Natural killer cell (primary cell): ENCODE data around the gene KCNIP2. TPM values are rescaled to one million over a fixed set of nuclear protein-coding genes. Genes with fewer than 3 reads are reported as not detected.

Source experiments
- ATAC-seq, 3 donors: fragments of 150-1000 bp in 2 of 3; fragments of 200-7000 bp in 1 of 3; cut with Tn5 transposase; 1 replicate in 1 of 3; 2 replicates in 2 of 3; pipeline ENCODE4 v1.10.0; 2021; ENCODE audit warnings: mild to moderate bottlenecking in 2 of 3, moderate library complexity in 2 of 3
- DNase-seq, 2 donors: peaks; one replicate each; pipeline versions ENCODE4 v3.0.0 to v3.0.0-alpha.2; 2013 to 2021; ENCODE audit warnings: mixed read lengths in 1 of 2
- H3K27ac ChIP-seq: one replicate; pipeline ENCODE4 v1.5.1; 2013; ENCODE audit warnings: mild to moderate bottlenecking, low read length
- H3K27me3 ChIP-seq: one replicate; pipeline ENCODE4 v1.6.1; 2013; ENCODE audit warnings: low read length; ENCODE audit not compliant: control insufficient read depth, insufficient read depth
- H3K36me3 ChIP-seq: one replicate; pipeline ENCODE4 v1.6.1; 2013; ENCODE audit warnings: low read length; ENCODE audit not compliant: control insufficient read depth, insufficient read depth
- H3K4me1 ChIP-seq: one replicate; pipeline ENCODE4 v1.6.1; 2013; ENCODE audit warnings: low read length; ENCODE audit not compliant: control insufficient read depth, insufficient read depth
- H3K4me3 ChIP-seq: one replicate; pipeline ENCODE4 v1.5.1; 2013; ENCODE audit warnings: low read length
- H3K9me3 ChIP-seq: one replicate; pipeline ENCODE4 v1.6.1; 2013; ENCODE audit warnings: low read length; ENCODE audit not compliant: control insufficient read depth, insufficient read depth
- H3K27ac Mint-ChIP-seq, 2 donors: one replicate each; pipeline ENCODE4 v1.8.0; 2022; ENCODE audit warnings: mild to moderate bottlenecking in 2 of 2, mixed read lengths in 2 of 2, moderate library complexity in 1 of 2
- H3K27me3 Mint-ChIP-seq, 2 donors: one replicate each; pipeline ENCODE4 v1.8.0; 2022; ENCODE audit warnings: low read depth in 2 of 2, mixed read lengths in 2 of 2
- H3K36me3 Mint-ChIP-seq: one replicate; pipeline ENCODE4 v1.8.0; 2022; ENCODE audit warnings: mixed read lengths
- H3K4me1 Mint-ChIP-seq, 2 donors: one replicate each; pipeline ENCODE4 v1.8.0; 2022; ENCODE audit warnings: mixed read lengths in 2 of 2
- H3K4me3 Mint-ChIP-seq: one replicate; pipeline ENCODE4 v1.8.0; 2022; ENCODE audit warnings: mild to moderate bottlenecking, moderate library complexity, mixed read lengths
- H3K9me3 Mint-ChIP-seq, 2 donors: one replicate each; pipeline ENCODE4 v1.8.0; 2022; ENCODE audit warnings: mixed read lengths in 2 of 2
- WGBS: methylation state at CpG from one replicate; pipeline ENCODE4 v1.1.7; 2013; ENCODE audit warnings: missing lambda C conversion rate; ENCODE audit not compliant: insufficient coverage; 5-methylcytosine and 5-hydroxymethylcytosine counted together
- intact Hi-C: fragments of 100-400 bp; cut with micrococcal nuclease; formaldehyde crosslinking; loops from one replicate; pipeline ENCODE4 v1.14.2; 2022
- total RNA-seq, 4 donors: library from RNA; stranded (reverse); fragments of 120-200 nt in 1 of 4; gene quantifications; one replicate each; pipeline versions ENCODE4 v1.2.3 to v1.2.4, GENCODE V29; 2013 to 2022
- TF ChIP-seq, protein P1 (sequence below): fragments of 200-600 bp; IDR thresholded peaks from one replicate; pipeline ENCODE4 v1.8.0; 2022; ENCODE audit warnings: antibody characterized with exemption

KCNIP2 gene
- total RNA-seq, 3 donors from 2014 or later (not counting 1 experiment from before 2014, with no cell fraction given), result 0.97 to 2.0 (median 1.6) TPM

DNA sequence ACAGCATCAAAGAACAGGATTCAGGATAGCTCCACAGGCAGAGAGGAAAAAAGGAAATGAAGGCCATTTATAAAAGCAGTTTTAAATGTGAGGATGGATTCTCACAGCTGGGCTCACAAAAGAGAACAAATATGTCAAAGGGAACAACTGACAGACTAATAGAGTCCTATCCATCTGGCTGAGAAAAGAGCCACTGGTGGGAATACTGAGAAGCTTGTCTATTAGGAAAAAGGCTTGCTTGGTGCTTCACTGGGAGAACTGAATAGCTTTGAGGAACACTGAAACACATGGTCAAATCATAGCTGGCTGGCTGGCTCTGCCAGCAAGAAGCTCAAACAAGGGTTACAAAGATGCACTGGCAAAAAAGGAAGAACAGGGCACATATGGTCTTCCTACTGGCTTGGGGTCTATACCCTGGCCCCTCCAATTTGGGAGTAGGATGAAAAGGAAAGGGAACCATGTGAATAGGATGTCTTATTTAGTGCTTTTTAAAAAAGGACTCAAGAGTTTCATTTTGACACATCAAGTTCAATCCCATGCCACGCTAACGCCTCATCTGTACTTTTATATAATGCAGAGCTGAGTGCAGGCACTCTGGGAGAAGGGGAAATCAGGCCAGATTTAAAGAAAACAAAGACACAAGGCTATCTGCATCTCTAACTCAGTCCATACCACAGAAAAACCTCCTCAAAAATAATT is 44.8 kb upstream of the KCNIP2 start:
- Histone ChIP-seq H3K4me3 (no peak overlapping the region), H3K27me3 (no peaks in the 10 kb centered on the region), H3K36me3 (peaks cover 7% of the 10 kb centered on the region), H3K9me3 (no peaks in the 10 kb centered on the region), H3K27ac (no peak overlapping the region), H3K4me1 (no peaks in the 10 kb centered on the region)
- Mint-ChIP-seq H3K27ac (no peak overlapping the region), H3K36me3 (no peaks in the 10 kb centered on the region), H3K9me3 (no peaks in the 10 kb centered on the region), H3K4me3 (no peak overlapping the region), H3K27me3 (no peaks in the 10 kb centered on the region), H3K4me1 (peaks cover 0 to 17% of the 10 kb centered on the region in 2 donors)
- intact Hi-C loops, result no loop called here
- 85% methylated on average over 2 of the region's 2 CpGs for WGBS
- TF ChIP-seq, protein P1, sequence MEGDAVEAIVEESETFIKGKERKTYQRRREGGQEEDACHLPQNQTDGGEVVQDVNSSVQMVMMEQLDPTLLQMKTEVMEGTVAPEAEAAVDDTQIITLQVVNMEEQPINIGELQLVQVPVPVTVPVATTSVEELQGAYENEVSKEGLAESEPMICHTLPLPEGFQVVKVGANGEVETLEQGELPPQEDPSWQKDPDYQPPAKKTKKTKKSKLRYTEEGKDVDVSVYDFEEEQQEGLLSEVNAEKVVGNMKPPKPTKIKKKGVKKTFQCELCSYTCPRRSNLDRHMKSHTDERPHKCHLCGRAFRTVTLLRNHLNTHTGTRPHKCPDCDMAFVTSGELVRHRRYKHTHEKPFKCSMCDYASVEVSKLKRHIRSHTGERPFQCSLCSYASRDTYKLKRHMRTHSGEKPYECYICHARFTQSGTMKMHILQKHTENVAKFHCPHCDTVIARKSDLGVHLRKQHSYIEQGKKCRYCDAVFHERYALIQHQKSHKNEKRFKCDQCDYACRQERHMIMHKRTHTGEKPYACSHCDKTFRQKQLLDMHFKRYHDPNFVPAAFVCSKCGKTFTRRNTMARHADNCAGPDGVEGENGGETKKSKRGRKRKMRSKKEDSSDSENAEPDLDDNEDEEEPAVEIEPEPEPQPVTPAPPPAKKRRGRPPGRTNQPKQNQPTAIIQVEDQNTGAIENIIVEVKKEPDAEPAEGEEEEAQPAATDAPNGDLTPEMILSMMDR, result no peak
- ATAC-seq (no peak), DNase-seq (no peak)

DNA sequence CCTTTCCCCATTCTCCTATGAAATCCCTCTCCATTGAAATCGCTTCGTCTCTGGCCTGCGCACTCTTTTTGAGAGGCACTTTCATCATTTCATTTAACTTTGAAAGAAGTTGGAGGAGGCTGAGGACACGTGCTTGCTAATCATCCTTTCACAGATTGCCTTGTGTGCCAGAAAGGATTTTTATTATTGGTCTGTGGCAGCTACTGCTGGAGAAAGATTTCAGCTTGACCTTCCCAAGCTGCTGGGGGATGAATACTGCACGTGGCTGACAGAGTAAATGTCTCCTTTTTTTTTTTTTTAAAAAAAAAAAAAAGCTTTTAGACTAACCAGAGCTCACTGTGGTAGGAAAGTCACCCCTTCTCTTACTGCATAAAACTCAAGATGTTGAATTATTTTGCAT is 44.2 kb upstream of the KCNIP2 start:
- no peaks in the 10 kb centered on the region for H3K9me3 Mint-ChIP-seq
- intact Hi-C loops, result no loop called here
- DNase-seq (no peak), ATAC-seq (no peak)
- H3K27ac Mint-ChIP-seq, result no peak overlapping the region
- Histone ChIP-seq H3K27ac (no peak overlapping the region), H3K27me3 (no peaks in the 10 kb centered on the region), H3K4me3 (no peak overlapping the region), H3K4me1 (no peaks in the 10 kb centered on the region), H3K36me3 (peaks cover 7% of the 10 kb centered on the region), H3K9me3 (no peaks in the 10 kb centered on the region)
- no peaks in the 10 kb centered on the region for H3K36me3 Mint-ChIP-seq
- TF ChIP-seq, protein P1, result no peak
- WGBS, result 100% methylated on average over 4 of the region's 5 CpGs
- no peaks in the 10 kb centered on the region for H3K27me3 Mint-ChIP-seq
- H3K4me3 Mint-ChIP-seq, result no peak overlapping the region
- H3K4me1 Mint-ChIP-seq, result peaks cover 0 to 17% of the 10 kb centered on the region in 2 donors

DNA sequence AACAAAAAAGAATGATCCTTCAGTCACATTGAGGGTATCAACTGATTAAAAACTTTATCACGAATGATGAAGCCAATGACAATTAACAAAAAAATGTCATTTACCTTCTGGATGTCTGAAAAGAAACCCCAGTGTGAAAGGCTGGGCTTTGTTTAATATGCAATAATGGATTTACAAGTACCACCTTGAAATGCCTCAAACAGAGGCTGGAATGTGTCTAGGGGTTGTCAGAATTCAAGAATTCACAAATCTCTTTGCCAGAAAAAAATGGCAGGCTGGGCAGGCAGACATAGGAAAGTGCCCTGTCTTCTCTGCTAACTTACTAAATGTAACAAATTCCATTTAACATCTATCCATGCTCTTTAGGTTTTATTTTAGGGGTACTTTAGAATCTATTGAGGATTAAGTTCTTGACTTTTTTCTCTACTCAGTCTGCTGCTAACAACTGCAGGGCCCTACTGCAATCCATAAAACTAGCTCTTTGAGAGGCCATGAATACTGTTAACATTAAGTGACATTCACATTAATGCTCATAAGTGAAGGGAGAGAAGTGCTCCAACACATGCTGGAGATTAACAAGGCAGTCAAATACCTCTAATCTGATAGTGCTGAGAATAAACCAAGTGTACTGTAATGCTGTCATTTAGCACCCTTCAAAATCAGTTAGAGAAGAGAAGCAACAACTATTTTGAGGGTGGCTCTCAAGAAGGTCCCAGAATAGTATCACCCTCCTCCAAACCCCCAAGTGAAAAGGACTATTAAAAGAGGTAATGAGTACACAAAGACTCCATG is 43.1 kb upstream of the KCNIP2 start:
- TF ChIP-seq, protein P1, result no peak
- Mint-ChIP-seq H3K27me3 (no peaks in the 10 kb centered on the region), H3K27ac (no peak overlapping the region), H3K4me3 (no peak overlapping the region), H3K4me1 (peaks cover 3 to 20% of the 10 kb centered on the region in 2 donors), H3K9me3 (no peaks in the 10 kb centered on the region), H3K36me3 (no peaks in the 10 kb centered on the region)
- Histone ChIP-seq H3K27me3 (no peaks in the 10 kb centered on the region), H3K36me3 (peaks cover 7% of the 10 kb centered on the region), H3K4me1 (no peaks in the 10 kb centered on the region), H3K9me3 (no peaks in the 10 kb centered on the region), H3K4me3 (no peak overlapping the region), H3K27ac (no peak overlapping the region)
- no peak for DNase-seq
- ATAC-seq, result no peak
- intact Hi-C loops, result no loop called here
- WGBS, result no CpG with 5 or more reads among the region's 1 CpG
